GM18499 (cell line): ENCODE measurements around the gene HPSE.

Source experiments
- ATAC-seq: cut with Tn5 transposase; IDR thresholded peaks from one replicate; pipeline ENCODE4 v1.9.1; 2021; ENCODE audit warnings: moderate number of reproducible peaks; ENCODE audit not compliant: insufficient read depth, unreplicated experiment

Gene HPSE

GRCh38 chr4:83334425-83335241, at the start of gene HPSE:
Gene HPSE, minus strand, starts transcription at chr4:83334848. Its CDS starts 66 bp downstream, at chr4:83334782.
- ATAC-seq, result no peak

- no peak for ATAC-seq
Observed at GRCh38 chr4:83382850-83383249, 48.2 kb upstream of the HPSE start.

- ATAC-seq, result no peak
Observed at GRCh38 chr4:83381173-83381572, 46.5 kb upstream of the HPSE start.

- ATAC-seq, result no peak
Observed at GRCh38 chr4:83378419-83378818, 43.8 kb upstream of the HPSE start.

GRCh38 chr4:83372931-83373330, 38.3 kb upstream of the HPSE start:
- ATAC-seq, result no peak

- ATAC-seq, result no peak
Observed at GRCh38 chr4:83371936-83372335, 37.3 kb upstream of the HPSE start.

GRCh38 chr4:83371235-83371634, 36.6 kb upstream of the HPSE start:
- ATAC-seq, result no peak

GRCh38 chr4:83370640-83370906, 35.9 kb upstream of the HPSE start:
- no peak for ATAC-seq

- no peak for ATAC-seq
Observed at GRCh38 chr4:83369831-83370639, 35.4 kb upstream of the HPSE start.

- ATAC-seq, result no peak
Observed at GRCh38 chr4:83364312-83364711, 29.7 kb upstream of the HPSE start.

- ATAC-seq, result no peak
Observed at GRCh38 chr4:83362492-83363329, 28.1 kb upstream of the HPSE start.

- ATAC-seq, result no peak
Observed at GRCh38 chr4:83361416-83362103, 26.9 kb upstream of the HPSE start.

- ATAC-seq, result no peak
Observed at GRCh38 chr4:83360018-83360417, 25.4 kb upstream of the HPSE start.

GRCh38 chr4:83358410-83358809, 23.8 kb upstream of the HPSE start:
- no peak for ATAC-seq

GRCh38 chr4:83356899-83357661, 22.4 kb upstream of the HPSE start:
- ATAC-seq, result no peak

GRCh38 chr4:83353516-83353915, 18.9 kb upstream of the HPSE start:
- ATAC-seq, result no peak

GRCh38 chr4:83348074-83348473, 13.4 kb upstream of the HPSE start:
- ATAC-seq, result no peak

- ATAC-seq, result no peak
Observed at GRCh38 chr4:83342476-83342875, 7.8 kb upstream of the HPSE start.

- ATAC-seq, result no peak
Observed at GRCh38 chr4:83340692-83341343, 6.2 kb upstream of the HPSE start.
